Nucleus accumbens (tissue), 56 donors: Measurements from ENCODE around the gene DOC2B.
"Not testable (repeated sequence)": the region's sequence is repeated elsewhere in the genome, so short reads cannot be mapped to it uniquely, and the experiment has no call there.

Experiments used
- DNase-seq, 56 donors: peaks; one replicate each; lab custom pipeline; 2025; lab: John Stamatoyannopoulos, UW

Gene DOC2B

DNA sequence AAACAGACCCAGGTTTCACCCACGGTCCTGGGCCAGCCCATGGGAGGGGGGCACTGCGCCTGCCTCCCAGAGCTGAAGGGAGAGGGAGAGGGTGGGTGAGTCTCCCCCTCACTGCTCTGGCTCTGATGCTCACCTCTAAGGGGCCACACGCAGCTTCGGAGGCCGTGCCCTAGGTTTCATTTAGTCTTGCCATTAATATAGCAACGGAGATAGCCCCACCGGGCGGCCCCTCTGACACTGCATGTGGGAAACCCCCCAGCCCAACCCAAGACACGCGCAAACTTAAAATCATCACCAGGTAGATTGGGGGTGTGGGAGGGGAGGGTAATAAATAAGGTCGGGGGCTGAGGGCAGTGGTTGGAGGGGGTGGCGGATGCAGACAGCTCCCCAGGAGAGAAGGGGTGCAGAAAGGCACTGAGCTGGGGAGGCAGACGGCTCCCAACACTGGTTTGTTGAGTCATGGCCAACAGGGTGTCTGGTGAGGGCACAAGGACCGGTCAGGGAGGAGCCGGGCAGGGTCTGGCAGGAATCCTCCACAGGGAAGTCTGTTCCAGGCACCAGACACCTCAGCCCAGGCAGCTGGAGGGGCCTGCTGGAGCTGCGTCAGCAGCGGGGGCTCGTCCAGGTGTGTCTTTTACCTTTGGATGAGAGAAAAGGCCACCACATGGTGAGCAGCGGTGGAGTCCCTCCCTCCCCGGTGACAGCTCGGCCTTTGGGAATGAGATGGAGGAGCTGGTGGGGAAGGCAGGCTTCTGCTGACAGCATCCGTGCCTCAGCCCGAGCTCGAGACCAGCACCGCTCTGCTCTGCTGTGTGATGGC, 32.0 kb upstream of the DOC2B start:
- DNase-seq: no peak

DNA sequence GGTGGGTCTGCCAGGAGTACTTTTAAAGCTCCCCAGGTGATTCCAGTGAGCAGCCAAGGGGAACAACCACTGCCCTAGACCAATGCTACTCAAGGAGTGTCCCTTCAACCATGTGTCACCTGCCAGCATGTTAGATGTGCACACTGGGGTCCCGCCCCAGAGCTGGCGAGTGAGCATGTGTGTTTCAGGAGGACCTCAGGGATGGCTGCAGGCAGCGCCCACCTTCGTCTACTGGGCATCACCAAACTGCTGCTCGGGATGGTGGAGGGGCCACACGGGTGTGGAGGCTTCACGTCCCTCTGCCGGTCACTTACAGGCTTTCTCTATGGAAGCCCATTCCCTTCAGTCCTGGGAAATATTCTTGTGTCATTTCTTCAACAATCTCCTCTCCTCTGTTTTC, 29.0 kb upstream of the DOC2B start:
- no peak for DNase-seq

DNA sequence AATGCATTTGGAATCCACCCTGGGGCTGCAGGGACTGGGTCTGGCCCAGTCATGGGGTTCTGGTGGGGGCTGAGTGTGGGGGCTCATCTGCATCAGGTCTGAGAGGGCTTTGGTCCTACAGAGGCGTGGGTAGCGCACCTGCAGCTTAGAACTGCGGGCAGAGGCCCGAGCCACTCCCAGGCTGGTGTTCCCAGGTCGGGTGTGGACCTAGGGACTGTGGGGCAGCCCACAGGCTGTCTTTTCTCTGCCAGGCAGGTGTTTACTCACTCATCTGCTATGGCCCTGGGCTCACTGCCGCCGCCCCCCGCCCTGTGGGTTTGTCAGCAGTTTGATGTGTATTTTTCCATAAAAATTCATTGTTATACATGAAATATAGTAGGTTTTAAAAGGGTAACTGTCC, 27.0 kb upstream of the DOC2B start:
- DNase-seq: no peak

GRCh38 chr17:207775-208174, 26.3 kb upstream of the DOC2B start:
- DNase-seq: no peak

DNA sequence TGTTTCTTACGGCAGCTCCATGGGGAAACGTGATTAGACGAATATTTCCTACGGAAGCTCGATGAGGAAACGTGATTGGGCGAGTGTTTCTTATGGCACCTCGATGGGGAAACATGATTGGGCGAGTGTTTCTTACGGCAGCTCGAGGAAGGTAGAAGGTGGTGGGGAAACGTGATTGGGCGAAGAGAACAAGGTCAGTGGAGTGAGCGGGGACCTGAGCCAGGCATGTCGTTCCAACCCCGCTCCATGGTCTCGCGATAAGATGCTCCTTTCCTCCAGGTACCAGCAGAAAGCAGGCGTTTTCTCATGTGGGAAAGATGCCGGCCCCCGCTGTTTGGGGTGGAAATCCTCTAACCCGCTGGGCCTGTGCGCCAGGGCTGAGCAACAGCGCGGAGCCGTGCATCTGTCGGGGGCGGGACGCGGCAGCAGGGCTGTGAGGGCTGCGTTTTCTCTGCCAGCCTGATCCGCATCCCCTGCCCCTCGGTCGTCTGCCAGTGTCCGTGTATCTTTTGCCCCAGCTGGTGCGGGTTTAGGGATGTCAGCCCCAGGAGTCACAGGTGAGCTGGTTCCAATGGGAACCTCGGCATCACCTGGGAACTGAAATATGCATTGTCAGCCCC, 25.6 kb upstream of the DOC2B start:
- peak in 2 of 56 donors; percentile 3 to 12 for DNase-seq

- DNase-seq: not testable (repeated sequence)
Observed at GRCh38 chr17:206484-206883, 25.0 kb upstream of the DOC2B start.

DNA sequence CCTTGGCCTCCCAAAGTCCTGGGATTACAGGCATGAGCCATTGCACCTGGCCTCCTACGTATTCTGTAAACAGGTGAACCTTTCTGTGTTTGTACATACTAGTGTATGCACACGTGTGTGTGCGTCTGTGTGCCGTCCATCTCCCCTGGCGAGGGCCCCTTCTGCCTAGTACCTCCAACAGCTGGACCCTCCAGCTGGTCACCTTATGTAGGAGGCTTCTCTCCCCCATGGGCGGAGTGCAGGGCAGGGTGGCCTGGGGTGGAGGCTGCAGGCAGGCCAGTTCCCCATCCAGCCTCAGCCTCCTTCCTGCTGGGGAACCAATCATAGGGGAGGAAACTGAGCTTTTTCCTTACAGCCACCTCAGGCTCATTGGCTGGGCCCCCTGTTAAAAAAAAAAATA, 24.4 kb upstream of the DOC2B start:
- no peak for DNase-seq

GRCh38 chr17:205148-205669, 23.8 kb upstream of the DOC2B start:
- peak in 1 of 56 donors; percentile 41 for DNase-seq

DNA sequence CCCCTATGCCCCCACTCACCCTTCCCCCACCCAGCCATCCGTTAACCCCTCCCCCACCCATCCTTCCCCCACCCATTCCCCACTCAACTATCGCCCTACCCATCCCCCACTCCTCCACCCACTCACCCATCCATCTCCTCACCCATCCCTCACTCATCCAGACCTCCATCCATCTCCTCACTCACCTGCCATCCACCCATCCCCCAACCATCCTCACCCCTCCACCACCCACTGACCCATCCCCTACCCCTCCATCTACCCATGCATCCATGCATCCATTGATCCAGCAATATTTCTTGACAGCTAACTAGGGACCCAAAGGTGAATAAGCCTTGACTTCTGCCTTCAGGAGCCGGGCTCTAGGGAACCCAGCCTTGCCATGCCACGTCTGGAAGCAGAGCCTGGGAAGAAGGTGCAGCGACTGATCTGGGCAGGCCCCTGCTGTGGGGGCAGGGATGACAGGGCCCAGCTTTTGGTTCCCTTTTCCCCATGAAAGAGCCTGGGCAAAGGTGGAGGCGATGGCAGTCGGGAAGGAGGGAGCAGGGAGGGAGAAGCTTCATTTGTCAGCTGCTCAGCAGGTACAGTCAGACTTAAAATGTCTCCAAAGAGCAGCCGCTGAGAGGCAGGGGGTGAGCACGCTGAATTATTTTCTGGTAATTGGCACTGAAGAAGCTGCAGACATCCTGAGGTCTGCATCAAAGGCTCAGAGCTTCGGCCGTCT, 23.1 kb upstream of the DOC2B start:
- peak in 4 of 56 donors; percentile 11 to 41 (median 23) for DNase-seq

DNA sequence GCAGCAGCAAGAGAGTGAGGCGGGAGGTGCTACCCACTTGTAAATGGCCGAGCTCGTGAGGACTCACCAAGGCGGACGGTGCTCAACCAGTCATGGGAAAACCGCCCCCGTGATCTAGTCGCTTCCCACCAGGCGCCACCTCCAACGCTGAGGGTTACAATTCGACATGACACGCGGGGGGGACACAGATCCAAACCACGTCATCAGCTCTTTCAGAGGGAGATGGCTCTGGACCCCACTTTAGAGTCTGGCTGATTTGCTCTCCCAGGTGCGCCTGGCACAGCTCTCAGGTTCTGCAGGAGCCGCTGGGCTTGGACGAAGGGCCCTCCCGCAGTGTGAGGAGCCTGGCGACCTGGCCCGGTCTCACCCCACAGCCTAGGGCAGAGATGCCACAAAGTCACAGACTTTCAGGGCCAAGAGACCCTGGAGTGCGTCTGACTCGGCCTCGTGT, 21.1 kb upstream of the DOC2B start:
- no peak for DNase-seq

DNA sequence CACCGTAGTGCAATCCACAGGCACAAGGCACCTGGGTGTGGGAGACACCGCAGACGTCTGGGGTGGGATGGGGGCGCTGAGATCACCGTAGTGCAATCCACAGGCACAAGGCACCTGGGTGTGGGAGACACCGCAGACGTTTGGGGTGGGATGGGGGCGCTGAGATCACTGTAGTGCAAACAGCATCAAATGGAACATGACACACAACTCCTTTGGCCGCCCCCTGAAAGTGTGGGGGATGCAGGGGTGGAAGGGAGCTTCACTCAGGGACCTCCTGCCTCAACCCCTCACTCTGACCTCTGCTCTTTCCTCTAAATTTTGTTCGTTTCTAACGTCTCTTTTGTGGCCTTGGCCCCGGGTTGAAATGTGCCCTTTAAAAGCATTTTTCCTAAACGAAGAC, 20.3 kb upstream of the DOC2B start:
- DNase-seq: not testable (repeated sequence)

DNA sequence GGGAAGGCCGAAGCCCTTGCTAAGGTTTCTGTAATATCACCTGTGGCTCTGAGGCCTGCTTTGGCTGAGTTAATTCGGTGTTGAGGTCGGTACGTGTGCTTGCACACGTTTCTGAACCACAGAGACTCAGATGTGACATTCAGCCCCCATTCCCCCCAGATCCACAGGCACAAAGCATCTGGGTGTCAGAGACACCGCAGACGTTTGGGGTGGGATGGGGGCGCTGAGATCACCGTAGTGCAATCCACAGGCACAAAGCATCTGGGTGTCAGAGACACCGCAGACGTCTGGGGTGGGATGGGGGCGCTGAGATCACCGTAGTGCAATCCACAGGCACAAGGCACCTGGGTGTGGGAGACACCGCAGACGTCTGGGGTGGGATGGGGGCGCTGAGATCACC, 19.8 kb upstream of the DOC2B start:
- not testable (repeated sequence) for DNase-seq

DNA sequence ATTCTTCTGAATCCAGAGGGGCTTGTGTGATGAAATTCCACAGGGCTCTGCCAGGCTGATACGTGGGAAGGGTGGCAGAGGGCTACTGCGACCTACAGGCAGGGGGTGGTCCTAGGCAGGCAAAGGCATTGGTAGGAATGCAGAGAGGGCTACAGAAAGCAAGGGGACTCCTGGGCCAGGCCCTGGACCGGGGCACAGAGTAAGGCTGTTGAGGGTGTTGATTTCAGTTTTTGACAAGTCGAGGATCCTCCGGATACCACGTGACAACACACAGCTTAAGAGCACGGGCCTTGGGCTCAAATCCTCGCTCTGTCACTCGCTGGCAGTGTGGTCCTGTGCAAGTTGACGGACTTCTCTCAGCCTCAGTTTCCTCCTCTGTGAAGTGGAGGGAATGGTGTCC, 19.1 kb upstream of the DOC2B start:
- no peak for DNase-seq

DNA sequence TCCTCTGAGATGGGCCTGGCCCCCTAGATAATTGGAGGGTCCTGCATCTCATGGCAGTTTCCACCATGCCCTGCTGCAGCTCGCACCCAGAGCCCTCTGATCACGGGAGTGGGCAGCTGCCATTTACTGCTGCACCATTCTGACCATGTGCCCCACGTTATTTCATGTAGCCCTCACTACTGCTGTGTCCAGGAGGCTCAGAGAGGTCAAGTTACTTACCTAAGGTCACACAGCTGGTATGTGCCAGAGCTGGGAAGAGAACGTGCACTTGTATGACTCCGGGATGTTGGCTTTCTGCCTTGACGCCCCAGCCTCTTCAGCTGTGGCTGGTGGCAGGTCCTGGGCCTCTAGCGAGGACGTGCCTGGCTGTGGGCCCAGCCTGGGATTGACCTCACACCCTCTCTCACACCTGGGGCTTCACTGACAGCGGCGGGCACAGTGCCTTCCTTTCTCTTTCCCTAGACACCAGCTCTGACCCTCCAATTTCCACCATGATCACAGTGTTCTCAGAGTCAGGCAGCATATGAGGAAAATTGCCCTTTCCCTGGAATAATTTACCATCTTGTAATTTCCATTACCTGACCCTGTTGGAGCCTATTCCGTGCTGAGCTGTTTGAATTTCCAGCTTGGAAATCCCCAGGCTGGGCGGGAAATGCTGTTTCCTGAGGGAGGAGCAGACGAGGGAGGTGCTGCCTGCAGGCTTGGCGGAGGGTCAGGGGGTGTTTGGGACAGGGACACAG, 18.5 kb upstream of the DOC2B start:
- no peak for DNase-seq

DNA sequence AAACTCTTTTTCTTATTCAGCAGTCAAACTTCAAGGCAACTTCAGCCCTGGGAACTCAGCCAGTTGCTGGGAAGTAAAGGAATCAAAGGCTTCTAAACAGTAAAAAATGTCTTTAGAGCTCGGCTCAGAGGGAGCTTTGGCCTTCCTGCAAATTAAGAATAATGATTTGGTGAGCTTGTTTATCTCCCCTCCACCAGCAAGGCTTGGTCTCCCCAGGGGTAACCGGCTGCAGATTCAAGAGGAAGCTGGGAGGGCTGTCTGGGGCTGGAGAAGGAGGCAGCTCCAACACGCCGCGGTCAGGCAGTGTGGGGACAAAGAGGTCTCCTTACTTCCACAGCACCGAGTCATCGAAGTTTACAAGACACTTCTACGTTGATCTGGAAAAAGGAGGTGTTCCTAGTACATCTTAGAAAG, 17.7 kb upstream of the DOC2B start:
- peak in 8 of 56 donors; percentile 10 to 54 (median 16) for DNase-seq

- not testable (repeated sequence) for DNase-seq
Observed at GRCh38 chr17:198225-198624, 16.8 kb upstream of the DOC2B start.

GRCh38 chr17:197352-197751, 15.9 kb upstream of the DOC2B start:
- no peak for DNase-seq

GRCh38 chr17:194828-195602, 13.6 kb upstream of the DOC2B start:
- DNase-seq: no peak
